Sigmoid colon (tissue), 7 donors: Measurements from ENCODE around the gene CACNG4. TPM values are rescaled to one million over a fixed set of nuclear protein-coding genes. Genes with fewer than 3 reads are reported as not detected.

Experiments used
- DNase-seq: peaks from one replicate; pipeline ENCODE4 v3.0.0-alpha.2; 2019
- H3K27ac ChIP-seq, 4 donors: fragments of 200-600 bp; sonication (generic); one replicate each; pipeline ENCODE4 v1.5.1; 2016 to 2019; ENCODE audit warnings: mild to moderate bottlenecking in 1 of 4
- H3K27me3 ChIP-seq, 3 donors: fragments of 200-600 bp; sonication (generic); one replicate each; pipeline ENCODE4 v1.5.1; 2019; ENCODE audit warnings: mild to moderate bottlenecking in 1 of 3
- H3K36me3 ChIP-seq, 4 donors: fragments of 200-600 bp; sonication (generic); one replicate each; pipeline ENCODE4 v1.5.1; 2016 to 2019
- H3K4me1 ChIP-seq, 4 donors: fragments of 200-600 bp; sonication (generic); one replicate each; pipeline ENCODE4 v1.5.1; 2017 to 2019
- H3K4me3 ChIP-seq, 4 donors: fragments of 200-600 bp; sonication (generic); one replicate each; pipeline ENCODE4 v1.5.1; 2017 to 2019; ENCODE audit warnings: mild to moderate bottlenecking in 2 of 4, moderate library complexity in 1 of 4
- H3K9me3 ChIP-seq, 4 donors: fragments of 200-600 bp in 3 of 4; sonication (generic) in 3 of 4; one replicate each; pipeline versions ENCODE4 v1.5.1 to v1.6.1; 2013 to 2019
- EP300 ChIP-seq, 4 donors: sonication (generic); formaldehyde crosslinking; IDR thresholded peaks; one replicate each; pipeline ENCODE4 v1.6.1; 2017; ENCODE audit warnings: antibody characterized with exemption in 4 of 4
- POLR2A ChIP-seq, 2 donors: fragments of 450-650 bp; IDR thresholded peaks; one replicate each; pipeline ENCODE4 v1.6.1; 2016; ENCODE audit warnings: antibody characterized with exemption in 2 of 2, mild to moderate bottlenecking in 2 of 2, moderate library complexity in 2 of 2
- POLR2AphosphoS5 ChIP-seq, 4 donors: sonication (generic); formaldehyde crosslinking; IDR thresholded peaks; one replicate each; pipeline ENCODE4 v1.6.1; 2017; ENCODE audit warnings: antibody characterized with exemption in 4 of 4
- WGBS, 2 donors: extraction: QIAGEN DNeasy Blood & Tissue Kit; methylation state at CpG; one replicate each; pipeline ENCODE4 v1.1.7; 2013; 5-methylcytosine and 5-hydroxymethylcytosine counted together
- intact Hi-C: fragments of 100-400 bp; cut with DNase I; formaldehyde crosslinking; loops from one replicate; pipeline ENCODE4 v1.15.1; 2023
- polyA plus RNA-seq, 3 donors: library from polyadenylated mRNA; stranded (reverse); fragments of 200-250 nt; gene quantifications; one replicate each; pipeline ENCODE4 v1.2.3, GENCODE V29; 2013
- total RNA-seq, 4 donors: library from RNA; depleted of rRNA; stranded (reverse); fragments of >200 nt; gene quantifications; one replicate each; pipeline ENCODE4 v1.1.0, GENCODE V29; 2016
- TF ChIP-seq, protein P1 (sequence below), 4 experiments: fragments of 450-650 bp in 3 of 4; fragments of 200-600 bp in 1 of 4; IDR thresholded peaks; one replicate each; pipeline ENCODE4 v1.5.1; 2016 to 2019; ENCODE audit warnings: antibody characterized with exemption in 4 of 4, mild to moderate bottlenecking in 3 of 4, moderate library complexity in 2 of 4
- donor health status: healthy with polysubstance abuse.
- donor health status: Bipolar disorder and iron deficiency.
- donor health status: healthy.

Gene CACNG4
- total and polyA plus RNA-seq, 7 donors, result under 0.01 to 0.83 (median 0.29) TPM; not detected in 1

DNA sequence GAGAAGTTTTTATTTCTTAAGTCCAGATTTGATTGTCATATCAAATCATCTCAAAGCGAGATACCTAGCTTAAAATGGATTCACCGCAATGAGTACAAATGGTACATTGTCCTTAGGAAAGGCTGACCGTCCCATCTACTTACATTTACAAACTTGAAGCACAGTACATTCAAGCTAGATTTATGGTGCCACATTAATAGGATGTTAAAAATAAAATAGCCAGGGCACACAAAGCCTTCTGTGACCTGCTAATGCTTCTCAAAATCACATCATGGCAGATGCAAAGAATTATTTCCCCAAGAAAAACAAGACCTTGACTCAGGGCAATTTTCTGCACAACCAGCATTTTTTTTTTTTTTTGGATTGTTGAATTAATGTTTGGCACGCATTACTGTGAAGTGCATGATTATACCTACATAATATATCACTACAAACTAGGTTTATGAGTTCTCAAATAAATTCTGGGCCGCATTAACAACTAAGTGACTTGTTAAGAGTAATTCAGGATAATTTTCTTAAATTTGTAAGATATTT, 105.2 kb downstream of the CACNG4 start:
- H3K27me3 ChIP-seq, result no peaks in the 10 kb centered on the region
- no peak overlapping the region for H3K4me3 ChIP-seq
- H3K27ac ChIP-seq, result no peak overlapping the region
- no peaks in the 10 kb centered on the region for H3K4me1 ChIP-seq
- 88 to 93% methylated on average over 5 of the region's 5 CpGs for WGBS, 2 donors
- H3K9me3 ChIP-seq, result no peaks in the 10 kb centered on the region
- no peak for DNase-seq
- peaks cover 0 to 10% (median 0%) of the 10 kb centered on the region in 4 donors for H3K36me3 ChIP-seq
- intact Hi-C loops, result no loop called here
- TF ChIP-seq POLR2A (IDR thresholded peaks at IDR 0.05), result no peak

- H3K36me3 ChIP-seq, result peaks cover 0 to 16% (median 0%) of the 10 kb centered on the region in 4 donors
- DNase-seq, result no peak
- no peaks in the 10 kb centered on the region for H3K4me1 ChIP-seq
- no peaks in the 10 kb centered on the region for H3K27me3 ChIP-seq
- H3K9me3 ChIP-seq, result no peaks in the 10 kb centered on the region
- intact Hi-C loops, result no loop called here
- no peak overlapping the region for H3K27ac ChIP-seq
- no peak overlapping the region for H3K4me3 ChIP-seq
- TF ChIP-seq POLR2AphosphoS5 (IDR thresholded peaks at IDR 0.05), result no peak
- no peak for TF ChIP-seq EP300 (IDR thresholded peaks at IDR 0.05)
- TF ChIP-seq, protein P1, sequence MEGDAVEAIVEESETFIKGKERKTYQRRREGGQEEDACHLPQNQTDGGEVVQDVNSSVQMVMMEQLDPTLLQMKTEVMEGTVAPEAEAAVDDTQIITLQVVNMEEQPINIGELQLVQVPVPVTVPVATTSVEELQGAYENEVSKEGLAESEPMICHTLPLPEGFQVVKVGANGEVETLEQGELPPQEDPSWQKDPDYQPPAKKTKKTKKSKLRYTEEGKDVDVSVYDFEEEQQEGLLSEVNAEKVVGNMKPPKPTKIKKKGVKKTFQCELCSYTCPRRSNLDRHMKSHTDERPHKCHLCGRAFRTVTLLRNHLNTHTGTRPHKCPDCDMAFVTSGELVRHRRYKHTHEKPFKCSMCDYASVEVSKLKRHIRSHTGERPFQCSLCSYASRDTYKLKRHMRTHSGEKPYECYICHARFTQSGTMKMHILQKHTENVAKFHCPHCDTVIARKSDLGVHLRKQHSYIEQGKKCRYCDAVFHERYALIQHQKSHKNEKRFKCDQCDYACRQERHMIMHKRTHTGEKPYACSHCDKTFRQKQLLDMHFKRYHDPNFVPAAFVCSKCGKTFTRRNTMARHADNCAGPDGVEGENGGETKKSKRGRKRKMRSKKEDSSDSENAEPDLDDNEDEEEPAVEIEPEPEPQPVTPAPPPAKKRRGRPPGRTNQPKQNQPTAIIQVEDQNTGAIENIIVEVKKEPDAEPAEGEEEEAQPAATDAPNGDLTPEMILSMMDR (IDR thresholded peaks at IDR 0.05), result no peak
- no peak for TF ChIP-seq POLR2A (IDR thresholded peaks at IDR 0.05)
These were observed 107.1 kb downstream of the CACNG4 start for GRCh38 chr17:67071595-67071994.

GRCh38 chr17:67072885-67073284, 108.4 kb downstream of the CACNG4 start:
- Histone ChIP-seq H3K36me3 (peaks cover 0 to 28% (median 0%) of the 10 kb centered on the region in 4 donors), H3K4me1 (no peaks in the 10 kb centered on the region), H3K27me3 (no peaks in the 10 kb centered on the region), H3K9me3 (no peaks in the 10 kb centered on the region), H3K4me3 (no peak overlapping the region), H3K27ac (no peak overlapping the region)
- WGBS, 2 donors, result 89 to 93% methylated on average over 3 of the region's 3 CpGs
- TF ChIP-seq, protein P1 (IDR thresholded peaks at IDR 0.05), result no peak
- no peak for DNase-seq
- intact Hi-C loops, result no loop called here

DNA sequence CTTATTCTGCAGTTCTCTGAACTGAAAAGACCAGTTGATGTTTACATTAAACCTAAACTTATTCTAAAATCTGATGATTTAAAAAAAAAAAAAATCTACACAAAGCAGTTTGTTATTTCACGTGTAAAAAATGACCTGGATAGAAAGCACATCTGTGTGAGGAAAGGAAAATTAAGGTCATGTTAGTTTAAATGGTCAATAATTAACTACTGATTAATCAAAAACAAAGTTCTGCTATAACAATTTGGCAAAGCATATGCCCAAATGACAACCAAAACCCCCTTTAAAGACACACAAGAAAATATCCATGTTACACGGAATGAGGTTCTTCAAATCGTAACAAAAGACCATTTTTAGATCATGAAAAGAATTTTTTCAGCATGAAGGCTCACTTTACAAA, 110.3 kb downstream of the CACNG4 start:
- H3K4me3 ChIP-seq, result no peak overlapping the region
- intact Hi-C loops, result no loop called here
- H3K36me3 ChIP-seq, result peaks cover 0 to 33% (median 0%) of the 10 kb centered on the region in 4 donors
- TF ChIP-seq POLR2AphosphoS5 (IDR thresholded peaks at IDR 0.05) (no peak), EP300 (IDR thresholded peaks at IDR 0.05) (no peak), POLR2A (IDR thresholded peaks at IDR 0.05) (no peak)
- TF ChIP-seq, protein P1 (IDR thresholded peaks at IDR 0.05), result no peak
- DNase-seq, result no peak
- no peaks in the 10 kb centered on the region for H3K27me3 ChIP-seq
- 64 to 79% methylated on average over 3 of the region's 3 CpGs for WGBS, 2 donors
- no peak overlapping the region for H3K27ac ChIP-seq
- H3K9me3 ChIP-seq, result no peaks in the 10 kb centered on the region
- H3K4me1 ChIP-seq, result no peaks in the 10 kb centered on the region

DNA sequence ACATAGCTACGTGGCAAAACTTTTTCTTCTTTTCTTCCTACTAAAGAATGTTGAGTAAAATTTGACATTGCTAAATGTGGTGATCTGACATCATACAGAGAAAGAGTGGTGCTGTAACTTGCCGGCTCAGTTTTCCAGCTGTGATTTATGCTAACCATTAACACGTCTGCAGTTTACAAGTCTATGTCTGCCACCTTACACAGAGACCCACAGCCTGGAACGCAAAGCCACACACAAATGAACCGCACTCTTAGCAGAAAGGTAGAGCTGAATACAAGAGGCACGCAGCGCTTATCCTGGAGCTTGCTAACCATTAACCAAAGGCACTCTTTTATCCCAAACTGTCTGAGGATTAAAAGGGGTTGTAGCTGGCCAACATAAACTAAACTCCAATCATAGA, 111.8 kb downstream of the CACNG4 start:
- Histone ChIP-seq H3K4me1 (no peaks in the 10 kb centered on the region), H3K9me3 (no peaks in the 10 kb centered on the region), H3K27ac (no peak overlapping the region), H3K27me3 (no peaks in the 10 kb centered on the region), H3K36me3 (peaks cover 0 to 33% (median 0%) of the 10 kb centered on the region in 4 donors), H3K4me3 (no peak overlapping the region)
- WGBS, 2 donors, result 21 to 67% methylated on average over 7 of the region's 7 CpGs
- no peak for DNase-seq
- intact Hi-C loops, result no loop called here
- TF ChIP-seq EP300 (IDR thresholded peaks at IDR 0.05) (no peak), POLR2AphosphoS5 (IDR thresholded peaks at IDR 0.05) (no peak), POLR2A (IDR thresholded peaks at IDR 0.05) (no peak)
- TF ChIP-seq, protein P1 (IDR thresholded peaks at IDR 0.05), result no peak
